OCI-LY3 (cell line): ENCODE results near the gene SCYGR1.

Source experiments
- CTCF ChIP-seq: fragments of 200-600, 300-600 bp; sonication (generic); IDR thresholded peaks from 2 replicates; pipeline ENCODE4 v1.5.1; 2014; ENCODE audit warnings: antibody characterized with exemption, low read length, low read depth
- EZH2phosphoT487 ChIP-seq: fragments of 200-600 bp; shearing (Covaris generic); IDR thresholded peaks from 2 replicates; pipeline ENCODE4 v1.6.1; 2018; ENCODE audit warnings: antibody characterized with exemption, mixed run types, low read depth

DNA sequence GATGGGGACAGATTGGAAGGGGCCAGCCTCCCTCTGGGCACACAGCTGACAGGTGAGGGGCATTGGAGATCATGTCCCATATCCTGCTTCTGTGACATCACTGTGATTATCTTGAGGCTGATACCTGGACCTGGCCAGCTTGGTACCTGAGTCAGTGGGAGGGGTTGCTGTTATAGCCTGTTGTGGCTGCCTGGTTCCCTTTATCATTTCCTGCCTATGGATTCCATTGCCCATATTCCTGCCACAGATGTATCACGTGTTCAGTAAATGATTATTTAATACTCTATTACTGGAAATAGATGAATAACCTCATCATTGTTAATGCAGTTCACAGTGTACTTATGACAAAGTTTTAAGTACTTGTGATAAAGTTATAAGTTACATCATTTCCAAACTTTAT is 7.8 kb upstream of the SCYGR1 start:
- TF ChIP-seq CTCF (no peak), EZH2phosphoT487 (no peak)
